Activated T-cell treated with anti-CD3 and anti-CD28 coated beads, Interleukin-2, amount 50 U/mL, for 24 hours (primary cell): Measurements from ENCODE around the gene MYG1.
"Not testable (repeated sequence)": the region's sequence is repeated elsewhere in the genome, so short reads cannot be mapped to it uniquely, and the experiment has no call there.

ENCODE experiments used
- DNase-seq: peaks from one replicate; pipeline ENCODE4 v3.0.0-alpha.2; 2020
- H3K27ac Mint-ChIP-seq: 2 replicates; pipeline ENCODE4 v1.8.0; 2020; ENCODE audit warnings: mild to moderate bottlenecking, mixed read lengths
- H3K27me3 Mint-ChIP-seq: 2 replicates; pipeline ENCODE4 v1.8.0; 2020; ENCODE audit warnings: mixed read lengths
- H3K36me3 Mint-ChIP-seq: 2 replicates; pipeline ENCODE4 v1.8.0; 2020; ENCODE audit warnings: low read depth, mixed read lengths
- H3K4me1 Mint-ChIP-seq: 2 replicates; pipeline ENCODE4 v1.8.0; 2020; ENCODE audit warnings: low read depth, mixed read lengths
- H3K4me3 Mint-ChIP-seq: 2 replicates; pipeline ENCODE4 v1.8.0; 2020; ENCODE audit warnings: mild to moderate bottlenecking, moderate library complexity, mixed read lengths
- H3K9me3 Mint-ChIP-seq: 2 replicates; pipeline ENCODE4 v1.8.0; 2020; ENCODE audit warnings: mixed read lengths

MYG1 gene

GRCh38 chr12:53328043-53328435 lies 28.5 kb downstream of the MYG1 start:
- H3K27me3 Mint-ChIP-seq, result peaks cover 12% of the 10 kb centered on the region
- H3K36me3 Mint-ChIP-seq, result no peaks in the 10 kb centered on the region
- DNase-seq, result no peak
- no peaks in the 10 kb centered on the region for H3K9me3 Mint-ChIP-seq
- H3K4me1 Mint-ChIP-seq, result peaks cover 19% of the 10 kb centered on the region
- H3K27ac Mint-ChIP-seq, result no peak overlapping the region
- no peak overlapping the region for H3K4me3 Mint-ChIP-seq

DNA sequence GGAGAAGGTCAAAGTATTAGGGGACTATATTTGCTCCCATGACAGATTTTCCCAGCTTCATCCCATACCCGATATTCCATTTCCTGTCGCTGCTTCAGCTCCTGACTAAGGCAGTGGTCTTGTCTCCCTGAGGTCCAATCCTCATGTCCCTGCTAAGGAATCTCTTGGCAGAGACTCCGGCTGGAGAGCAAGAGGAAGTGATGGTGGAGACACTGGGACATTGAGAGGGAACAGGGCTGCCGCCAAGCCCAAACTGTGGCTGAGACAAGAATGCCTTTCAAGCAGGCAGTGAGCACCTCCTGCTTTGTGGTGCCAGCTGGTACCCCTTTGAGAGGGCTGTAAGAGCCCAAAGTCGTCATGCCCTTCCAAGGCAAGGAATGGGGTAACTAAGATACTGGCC lies 31.2 kb downstream of the MYG1 start:
- no peak for DNase-seq
- Mint-ChIP-seq H3K9me3 (no peaks in the 10 kb centered on the region), H3K36me3 (no peaks in the 10 kb centered on the region), H3K4me3 (no peak overlapping the region), H3K4me1 (peaks cover 6% of the 10 kb centered on the region), H3K27me3 (peaks cover 35% of the 10 kb centered on the region), H3K27ac (no peak overlapping the region)

DNA sequence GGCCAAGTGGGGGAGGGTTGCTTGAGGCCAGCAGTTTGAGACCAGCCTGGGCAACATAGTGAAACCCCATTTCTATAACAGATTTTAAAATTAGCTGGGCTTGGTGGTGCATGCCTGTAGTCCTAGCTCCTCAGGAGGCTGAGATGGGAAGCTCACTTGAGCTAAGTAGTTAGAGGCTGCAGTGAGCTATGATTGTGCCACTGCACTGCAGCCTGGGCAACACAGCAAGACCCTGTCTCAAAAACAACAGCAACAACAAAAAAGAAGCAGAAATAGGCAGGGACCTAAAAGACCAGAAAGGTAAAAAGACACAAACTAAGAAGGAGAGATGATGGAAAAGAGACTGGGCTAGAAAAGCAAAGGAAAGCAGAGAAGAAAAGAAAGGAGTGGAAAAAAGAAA lies 32.8 kb downstream of the MYG1 start:
- H3K27ac Mint-ChIP-seq, H3K9me3 Mint-ChIP-seq, H3K36me3 Mint-ChIP-seq, H3K4me1 Mint-ChIP-seq, H3K4me3 Mint-ChIP-seq, DNase-seq: not testable (repeated sequence)
- peaks cover 51% of the 10 kb centered on the region for H3K27me3 Mint-ChIP-seq

DNA sequence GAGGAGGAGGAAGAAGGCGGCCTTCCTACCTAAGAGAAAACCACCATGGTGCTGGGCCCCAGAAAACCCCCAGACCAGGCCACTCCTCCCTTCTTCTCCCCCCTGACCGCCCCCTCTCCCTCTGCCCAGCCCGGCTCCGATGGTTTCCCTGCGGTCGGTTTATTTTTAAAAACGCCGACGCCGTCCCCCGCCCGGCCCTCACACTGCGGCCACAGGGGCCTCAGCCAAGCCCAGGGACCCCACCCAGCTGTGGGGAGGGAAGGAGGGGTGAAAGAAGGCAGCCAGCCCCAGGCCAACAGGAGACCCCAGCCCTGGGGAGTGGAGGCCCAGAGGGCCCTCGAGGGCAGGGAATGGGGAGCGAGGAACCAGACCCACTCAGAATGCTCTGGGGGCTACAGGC lies 33.2 kb downstream of the MYG1 start:
- Mint-ChIP-seq H3K4me3 (no peak overlapping the region), H3K27ac (no peak overlapping the region), H3K4me1 (peaks cover 2% of the 10 kb centered on the region), H3K9me3 (no peaks in the 10 kb centered on the region), H3K27me3 (peaks cover 53% of the 10 kb centered on the region), H3K36me3 (no peaks in the 10 kb centered on the region)
- DNase-seq, result no peak

DNA sequence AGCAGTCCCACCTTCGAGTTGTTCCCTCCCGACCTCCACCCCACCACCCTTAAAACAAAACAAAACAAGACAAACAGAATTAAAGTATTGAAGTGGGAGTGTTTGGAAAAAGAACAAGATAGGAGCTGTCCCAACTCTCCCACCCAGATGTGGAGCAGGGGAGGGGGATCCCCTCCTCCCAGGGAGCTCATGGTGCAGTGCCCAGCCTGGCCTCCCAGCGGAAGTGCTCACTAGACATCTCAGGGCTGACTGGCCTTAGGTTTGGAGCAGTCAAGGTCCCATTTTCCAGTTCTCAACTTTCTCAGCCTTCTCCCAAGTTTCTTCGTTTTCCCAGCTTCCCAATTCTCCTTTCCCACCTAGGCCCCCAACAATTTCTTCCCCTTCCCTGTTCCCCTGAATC lies 33.8 kb downstream of the MYG1 start:
- Mint-ChIP-seq H3K27me3 (peaks cover 56% of the 10 kb centered on the region), H3K36me3 (no peaks in the 10 kb centered on the region), H3K4me3 (no peak overlapping the region), H3K27ac (no peak overlapping the region), H3K9me3 (no peaks in the 10 kb centered on the region), H3K4me1 (peaks cover 5% of the 10 kb centered on the region)
- DNase-seq, result no peak

GRCh38 chr12:53333845-53334244 lies 34.4 kb downstream of the MYG1 start:
- Mint-ChIP-seq H3K27ac (no peak overlapping the region), H3K27me3 (peaks cover 59% of the 10 kb centered on the region), H3K4me3 (no peak overlapping the region), H3K9me3 (no peaks in the 10 kb centered on the region), H3K36me3 (no peaks in the 10 kb centered on the region), H3K4me1 (peaks cover 5% of the 10 kb centered on the region)
- no peak for DNase-seq

DNA sequence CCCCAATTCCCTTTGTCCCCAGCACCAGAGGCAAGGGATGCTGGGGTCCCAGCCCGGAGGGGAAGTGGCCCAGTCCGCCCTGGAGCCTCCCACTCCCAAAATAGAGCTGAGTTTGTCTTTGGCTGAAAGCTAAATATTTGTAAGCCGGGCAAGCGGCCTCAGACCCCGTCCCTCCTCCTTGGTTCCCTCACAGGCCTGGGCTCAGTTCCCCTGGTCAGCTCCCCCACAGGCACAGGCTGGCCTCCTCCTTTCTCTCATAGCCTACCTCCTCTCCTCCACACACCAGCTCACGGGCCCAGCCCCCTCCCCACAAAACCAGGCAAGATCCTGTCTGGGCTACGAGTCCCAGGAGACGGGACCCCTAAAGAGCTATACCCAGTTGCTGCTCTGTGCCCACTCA lies 35.3 kb downstream of the MYG1 start:
- no peak for DNase-seq
- H3K4me1 Mint-ChIP-seq, result peaks cover 5% of the 10 kb centered on the region
- H3K36me3 Mint-ChIP-seq, result no peaks in the 10 kb centered on the region
- no peak overlapping the region for H3K27ac Mint-ChIP-seq
- H3K4me3 Mint-ChIP-seq, result no peak overlapping the region
- H3K9me3 Mint-ChIP-seq, result no peaks in the 10 kb centered on the region
- H3K27me3 Mint-ChIP-seq, result peaks cover 61% of the 10 kb centered on the region

DNA sequence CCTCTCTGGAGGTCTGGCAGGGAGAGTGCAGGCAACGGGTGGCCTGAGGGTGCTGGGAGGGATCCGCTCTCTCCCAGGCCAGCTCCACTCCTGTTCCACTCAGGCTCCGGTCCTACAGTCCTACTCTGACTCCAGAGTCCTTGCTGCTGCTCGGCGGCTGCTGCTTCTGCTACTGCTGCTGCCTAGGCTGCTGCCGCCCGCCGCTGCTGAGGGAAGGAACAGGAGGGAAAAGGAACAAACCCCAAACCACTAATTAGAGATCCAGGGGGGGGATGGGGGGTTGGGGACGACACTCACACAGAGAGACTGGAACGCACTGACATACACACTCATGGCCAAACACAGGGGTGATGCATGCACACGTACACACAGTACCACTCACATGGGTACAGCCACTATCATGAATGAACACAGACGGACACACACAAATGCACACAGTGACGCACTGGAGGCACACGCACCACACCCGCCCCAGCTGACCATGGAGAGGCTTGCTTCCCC lies 36.7 kb downstream of the MYG1 start, which contains the start of gene SP7:
TSS of gene SP7 (minus strand) at position 174 of the 501 bp plus-strand sequence. CDS start 708 bp downstream, outside the sequence.
- no peak within 1 kb of the TSS for H3K27ac Mint-ChIP-seq
- no peak for DNase-seq
- no peaks in the 10 kb centered on the region for H3K9me3 Mint-ChIP-seq
- peaks cover 12% of the 10 kb centered on the region for H3K4me1 Mint-ChIP-seq
- H3K36me3 Mint-ChIP-seq, result no peaks in the 10 kb centered on the region
- no peak within 1 kb of the TSS for H3K4me3 Mint-ChIP-seq
- H3K27me3 Mint-ChIP-seq, result peaks cover 63% of the 10 kb centered on the region

DNA sequence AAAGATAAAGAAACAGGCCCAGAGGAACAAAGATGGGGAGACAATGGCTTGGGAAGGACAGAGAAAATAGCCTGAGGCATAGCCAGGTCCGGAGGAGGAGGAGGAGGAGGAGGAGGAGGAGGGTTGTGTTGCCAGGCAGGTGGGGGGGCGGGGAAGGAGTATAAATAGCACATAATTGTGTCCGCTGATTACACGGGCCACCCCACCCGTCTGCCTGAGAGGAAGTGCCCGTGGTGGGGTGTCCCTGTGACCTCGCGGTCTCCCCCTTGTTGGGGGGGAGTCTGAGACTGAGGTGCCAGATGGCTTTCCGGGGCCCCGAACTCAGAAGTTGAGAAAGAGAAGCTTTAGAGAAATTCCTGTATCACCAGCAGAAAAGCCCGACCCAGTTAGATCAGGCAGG lies 38.5 kb downstream of the MYG1 start:
- Mint-ChIP-seq H3K9me3 (no peaks in the 10 kb centered on the region), H3K36me3 (no peaks in the 10 kb centered on the region), H3K27me3 (peaks cover 56% of the 10 kb centered on the region), H3K4me1 (peaks cover 12% of the 10 kb centered on the region), H3K27ac (no peak overlapping the region), H3K4me3 (no peak overlapping the region)
- DNase-seq, result no peak

GRCh38 chr12:53338916-53339315 lies 39.4 kb downstream of the MYG1 start:
- Mint-ChIP-seq H3K27me3 (peaks cover 47% of the 10 kb centered on the region), H3K4me3 (no peak overlapping the region), H3K9me3 (no peaks in the 10 kb centered on the region), H3K27ac (no peak overlapping the region), H3K36me3 (no peaks in the 10 kb centered on the region), H3K4me1 (peaks cover 15% of the 10 kb centered on the region)
- DNase-seq, result no peak

GRCh38 chr12:53340398-53340797 lies 40.9 kb downstream of the MYG1 start:
- DNase-seq, result no peak
- peaks cover 26% of the 10 kb centered on the region for H3K4me1 Mint-ChIP-seq
- H3K4me3 Mint-ChIP-seq, result no peak overlapping the region
- H3K36me3 Mint-ChIP-seq, result no peaks in the 10 kb centered on the region
- H3K27ac Mint-ChIP-seq, result no peak overlapping the region
- peaks cover 35% of the 10 kb centered on the region for H3K27me3 Mint-ChIP-seq
- H3K9me3 Mint-ChIP-seq, result no peaks in the 10 kb centered on the region

- Mint-ChIP-seq H3K27me3 (peaks cover 6% of the 10 kb centered on the region), H3K9me3 (no peaks in the 10 kb centered on the region), H3K36me3 (no peaks in the 10 kb centered on the region), H3K27ac (no peak overlapping the region), H3K4me1 (peaks cover 22% of the 10 kb centered on the region), H3K4me3 (no peak overlapping the region)
- DNase-seq, result no peak
Measured at GRCh38 chr12:53343449-53343848, 44.0 kb downstream of the MYG1 start.

GRCh38 chr12:53343969-53344368 lies 44.5 kb downstream of the MYG1 start:
- peaks cover 5% of the 10 kb centered on the region for H3K27me3 Mint-ChIP-seq
- H3K4me3 Mint-ChIP-seq, result peak overlapping the region; percentile 56
- H3K4me1 Mint-ChIP-seq, result peaks cover 22% of the 10 kb centered on the region
- no peaks in the 10 kb centered on the region for H3K9me3 Mint-ChIP-seq
- no peak for DNase-seq
- no peaks in the 10 kb centered on the region for H3K36me3 Mint-ChIP-seq
- H3K27ac Mint-ChIP-seq, result peak overlapping the region; percentile 35

GRCh38 chr12:53344487-53344823 lies 45.0 kb downstream of the MYG1 start:
- peak overlapping the region; percentile 35 for H3K27ac Mint-ChIP-seq

GRCh38 chr12:53344824-53345485 lies 45.5 kb downstream of the MYG1 start:
- Mint-ChIP-seq H3K27me3 (peaks cover 1% of the 10 kb centered on the region), H3K4me3 (peak overlapping the region; percentile 87), H3K9me3 (no peaks in the 10 kb centered on the region), H3K27ac (peak overlapping the region; percentile 86), H3K36me3 (no peaks in the 10 kb centered on the region), H3K4me1 (peaks cover 21% of the 10 kb centered on the region)
- DNase-seq, result peak; percentile 80

More at GRCh38 chr12:53344487-53344823, 45.0 kb downstream of the MYG1 start:
- Mint-ChIP-seq H3K4me1 (peaks cover 22% of the 10 kb centered on the region), H3K4me3 (peak overlapping the region; percentile 56), H3K9me3 (no peaks in the 10 kb centered on the region), H3K27me3 (peaks cover 5% of the 10 kb centered on the region), H3K36me3 (no peaks in the 10 kb centered on the region)
- DNase-seq, result no peak
